ENCODE results near the gene SEZ6L2.
"Not testable (repeated sequence)": the region's sequence is repeated elsewhere in the genome, so short reads cannot be mapped to it uniquely, and the experiment has no call there.

Gene SEZ6L2

DNA sequence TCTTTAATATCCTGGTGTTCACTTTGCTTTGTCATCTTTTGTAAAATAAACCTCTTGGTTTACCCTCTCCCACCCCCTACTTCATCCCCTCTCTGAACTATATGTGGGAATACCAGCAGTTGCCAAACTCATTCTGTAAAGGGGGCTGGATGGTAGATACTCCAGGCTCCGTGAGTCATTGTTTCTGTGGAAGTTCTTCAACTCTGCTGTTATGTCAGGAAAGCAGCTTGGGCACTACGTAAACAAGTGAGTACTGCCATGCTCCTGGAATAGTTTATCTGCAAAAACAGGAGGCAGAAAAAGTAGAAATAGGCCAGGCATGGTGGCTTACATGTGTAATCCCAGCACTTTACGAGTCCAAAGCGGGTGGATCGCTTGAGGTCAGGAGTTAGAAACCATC, 61.5 kb downstream of the SEZ6L2 start:
- H4K20me1 ChIP-seq = peaks cover 0 to 20% (median 0%) of the 10 kb centered on the region in 11 experiments; a peak in 5 of 22 replicates
- H3K9ac ChIP-seq = no peak overlapping the region
- H3K4me2 ChIP-seq = no peak overlapping the region
- no peak overlapping the region for H3K4me3 ChIP-seq
- no peaks in the 10 kb centered on the region for H3K27me3 ChIP-seq
- no peak for TF ChIP-seq Cebpa-rat (IDR thresholded peaks at IDR 0.05)
- no peak overlapping the region for H3K27ac ChIP-seq
- H3K9me3 ChIP-seq (replicated peaks in 1 of 11) = no peaks in the 10 kb centered on the region
- peaks cover 0 to 100% (median 11%) of the 10 kb centered on the region in 11 experiments; a peak in 15 of 22 replicates for H3K36me3 ChIP-seq
- H3K4me1 ChIP-seq = no peaks in the 10 kb centered on the region

- no peaks in the 10 kb centered on the region for H3K9me3 ChIP-seq (replicated peaks in 1 of 11)
- no peaks in the 10 kb centered on the region for H3K4me1 ChIP-seq
- no peaks in the 10 kb centered on the region for H3K27me3 ChIP-seq
- no peak overlapping the region for H3K4me3 ChIP-seq
- H4K20me1 ChIP-seq = peaks cover 0 to 27% (median 0%) of the 10 kb centered on the region in 11 experiments; a peak in 6 of 22 replicates
- peaks cover 0 to 100% (median 11%) of the 10 kb centered on the region in 11 experiments; a peak in 15 of 22 replicates for H3K36me3 ChIP-seq
- TF ChIP-seq Cebpa-rat (IDR thresholded peaks at IDR 0.05) = no peak
- H3K27ac ChIP-seq = no peak overlapping the region
- H3K4me2 ChIP-seq = no peak overlapping the region
- H3K9ac ChIP-seq = no peak overlapping the region
Measured at GRCh38 chr16:29836623-29837022, 62.7 kb downstream of the SEZ6L2 start.

DNA sequence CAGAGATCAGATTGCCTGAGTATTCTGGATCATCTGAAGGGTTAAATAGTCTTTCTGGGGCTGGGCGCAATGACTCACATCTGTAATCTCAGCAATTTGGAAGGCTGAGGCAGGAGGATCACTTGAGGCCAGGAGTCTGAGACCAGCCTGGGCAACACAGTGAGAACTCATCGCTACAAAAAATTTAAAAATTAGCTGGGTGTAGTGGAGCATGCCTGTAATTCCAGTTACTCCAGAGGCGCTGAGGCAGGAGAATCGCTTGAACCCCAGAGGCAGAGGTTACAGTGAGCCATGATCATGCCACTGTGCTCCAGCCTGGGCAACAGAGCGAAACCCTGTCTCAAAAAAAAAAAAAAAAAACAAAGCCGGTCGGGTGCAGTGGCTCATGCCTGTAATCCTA, 63.4 kb downstream of the SEZ6L2 start:
- H3K9me3 ChIP-seq (replicated peaks in 1 of 11) = no peaks in the 10 kb centered on the region
- H3K36me3 ChIP-seq = peaks cover 0 to 100% (median 11%) of the 10 kb centered on the region in 11 experiments; a peak in 15 of 22 replicates
- H4K20me1 ChIP-seq = peaks cover 0 to 34% (median 0%) of the 10 kb centered on the region in 11 experiments; a peak in 6 of 22 replicates
- H3K27ac ChIP-seq = no peak overlapping the region
- H3K4me2 ChIP-seq = no peak overlapping the region
- no peaks in the 10 kb centered on the region for H3K27me3 ChIP-seq
- H3K4me3 ChIP-seq = no peak overlapping the region
- TF ChIP-seq Cebpa-rat (IDR thresholded peaks at IDR 0.05) = no peak
- H3K9ac ChIP-seq = no peak overlapping the region
- H3K4me1 ChIP-seq = no peaks in the 10 kb centered on the region

DNA sequence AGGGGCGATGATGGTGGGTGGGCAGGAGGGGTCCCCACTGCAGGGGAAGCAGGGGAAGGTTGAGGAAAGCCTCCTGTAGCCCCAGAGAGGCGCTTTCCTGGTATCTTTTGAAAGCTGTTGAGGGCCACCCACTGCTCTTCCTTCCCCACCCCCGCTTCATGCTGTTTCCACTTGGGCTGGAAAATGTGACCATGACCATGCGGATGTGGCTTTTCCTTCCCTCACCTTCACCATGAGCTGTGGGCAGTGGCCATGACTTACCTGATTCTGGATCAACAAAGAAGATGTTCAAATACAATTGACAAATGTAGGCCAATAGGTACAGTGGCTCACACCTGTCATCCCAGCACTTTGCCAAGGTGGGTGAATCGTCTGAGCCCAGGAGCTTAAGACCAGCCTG, 65.3 kb downstream of the SEZ6L2 start:
- no peak overlapping the region for H3K27ac ChIP-seq
- no peak for TF ChIP-seq Cebpa-rat (IDR thresholded peaks at IDR 0.05)
- H3K4me1 ChIP-seq = no peaks in the 10 kb centered on the region
- H3K9ac ChIP-seq = no peak overlapping the region
- no peak overlapping the region for H3K4me2 ChIP-seq
- H3K4me3 ChIP-seq = no peak overlapping the region
- H3K27me3 ChIP-seq = no peaks in the 10 kb centered on the region
- peaks cover 0 to 100% (median 11%) of the 10 kb centered on the region in 11 experiments; a peak in 15 of 22 replicates for H3K36me3 ChIP-seq
- peaks cover 0 to 48% (median 0%) of the 10 kb centered on the region in 11 experiments; a peak in 7 of 22 replicates for H4K20me1 ChIP-seq
- no peaks in the 10 kb centered on the region for H3K9me3 ChIP-seq (replicated peaks in 1 of 11)

- Histone ChIP-seq H4K20me1 (peaks cover 0 to 56% (median 0%) of the 10 kb centered on the region in 11 experiments; a peak in 8 of 22 replicates), H3K36me3 (peaks cover 0 to 96% (median 11%) of the 10 kb centered on the region in 11 experiments; a peak in 15 of 22 replicates)
- not testable (repeated sequence) for H3K9ac ChIP-seq; H3K9me3 ChIP-seq (replicated peaks in 1 of 11); H3K27me3 ChIP-seq; H3K4me3 ChIP-seq; H3K4me2 ChIP-seq; H3K4me1 ChIP-seq; H3K27ac ChIP-seq
Measured at GRCh38 chr16:29833219-29833618, 66.1 kb downstream of the SEZ6L2 start.

DNA sequence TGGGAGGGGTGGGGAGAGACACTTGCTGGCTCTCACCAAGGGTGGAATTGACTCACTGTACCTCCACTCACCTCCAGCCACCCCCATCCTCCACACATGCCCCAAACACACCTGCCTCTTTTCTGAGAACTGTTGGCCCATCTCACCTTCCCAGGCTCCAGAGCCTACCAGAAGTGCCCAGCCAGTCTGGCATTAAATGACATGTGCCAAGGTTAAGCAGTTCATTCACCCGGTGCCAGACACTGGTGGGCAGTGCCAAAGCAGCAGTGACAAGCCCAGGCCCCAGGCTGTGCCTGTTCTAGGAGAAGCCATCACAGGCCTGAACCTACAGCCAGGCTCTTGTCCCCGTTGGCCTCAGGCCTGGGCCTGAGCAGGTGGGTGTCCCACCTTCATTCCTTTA, 67.9 kb downstream of the SEZ6L2 start:
- Histone ChIP-seq H3K4me2 (no peak overlapping the region), H3K9me3 (replicated peaks in 1 of 11) (no peaks in the 10 kb centered on the region), H3K4me1 (no peaks in the 10 kb centered on the region; a peak in 2 of 20 replicates), H3K4me3 (no peak overlapping the region), H3K9ac (no peak overlapping the region), H4K20me1 (peaks cover 0 to 74% (median 0%) of the 10 kb centered on the region in 11 experiments; a peak in 9 of 22 replicates), H3K27me3 (no peaks in the 10 kb centered on the region), H3K27ac (no peak overlapping the region), H3K36me3 (peaks cover 0 to 90% (median 11%) of the 10 kb centered on the region in 11 experiments; a peak in 15 of 22 replicates)
- TF ChIP-seq Cebpa-rat (IDR thresholded peaks at IDR 0.05) = no peak

GRCh38 chr16:29830774-29831173, 68.6 kb downstream of the SEZ6L2 start:
- Histone ChIP-seq H3K36me3 (peaks cover 0 to 90% (median 11%) of the 10 kb centered on the region in 11 experiments; a peak in 15 of 22 replicates), H3K4me3 (no peak overlapping the region), H3K4me2 (no peak overlapping the region), H3K27ac (no peak overlapping the region), H3K9ac (no peak overlapping the region), H3K27me3 (no peaks in the 10 kb centered on the region), H4K20me1 (peaks cover 0 to 81% (median 5%) of the 10 kb centered on the region in 11 experiments; a peak in 10 of 22 replicates), H3K4me1 (peaks cover 0 to 5% (median under 1%) of the 10 kb centered on the region in 10 experiments; a peak in 9 of 20 replicates), H3K9me3 (replicated peaks in 1 of 11) (no peaks in the 10 kb centered on the region)
- TF ChIP-seq Cebpa-rat (IDR thresholded peaks at IDR 0.05) = no peak

- Histone ChIP-seq H3K27ac (no peak overlapping the region), H4K20me1 (peaks cover under 1 to 100% (median 28%) of the 10 kb centered on the region in 11 experiments; a peak in 18 of 22 replicates), H3K4me2 (no peak overlapping the region), H3K4me3 (no peak overlapping the region), H3K36me3 (peaks cover 0 to 59% (median 13%) of the 10 kb centered on the region in 11 experiments; a peak in 12 of 22 replicates), H3K9me3 (replicated peaks in 1 of 11) (no peaks in the 10 kb centered on the region), H3K4me1 (peaks cover 25 to 47% (median 35%) of the 10 kb centered on the region in 10 experiments), H3K9ac (no peak overlapping the region), H3K27me3 (no peaks in the 10 kb centered on the region)
- TF ChIP-seq Cebpa-rat (IDR thresholded peaks at IDR 0.05) = no peak
Measured at GRCh38 chr16:29826342-29826695, 73.0 kb downstream of the SEZ6L2 start.

DNA sequence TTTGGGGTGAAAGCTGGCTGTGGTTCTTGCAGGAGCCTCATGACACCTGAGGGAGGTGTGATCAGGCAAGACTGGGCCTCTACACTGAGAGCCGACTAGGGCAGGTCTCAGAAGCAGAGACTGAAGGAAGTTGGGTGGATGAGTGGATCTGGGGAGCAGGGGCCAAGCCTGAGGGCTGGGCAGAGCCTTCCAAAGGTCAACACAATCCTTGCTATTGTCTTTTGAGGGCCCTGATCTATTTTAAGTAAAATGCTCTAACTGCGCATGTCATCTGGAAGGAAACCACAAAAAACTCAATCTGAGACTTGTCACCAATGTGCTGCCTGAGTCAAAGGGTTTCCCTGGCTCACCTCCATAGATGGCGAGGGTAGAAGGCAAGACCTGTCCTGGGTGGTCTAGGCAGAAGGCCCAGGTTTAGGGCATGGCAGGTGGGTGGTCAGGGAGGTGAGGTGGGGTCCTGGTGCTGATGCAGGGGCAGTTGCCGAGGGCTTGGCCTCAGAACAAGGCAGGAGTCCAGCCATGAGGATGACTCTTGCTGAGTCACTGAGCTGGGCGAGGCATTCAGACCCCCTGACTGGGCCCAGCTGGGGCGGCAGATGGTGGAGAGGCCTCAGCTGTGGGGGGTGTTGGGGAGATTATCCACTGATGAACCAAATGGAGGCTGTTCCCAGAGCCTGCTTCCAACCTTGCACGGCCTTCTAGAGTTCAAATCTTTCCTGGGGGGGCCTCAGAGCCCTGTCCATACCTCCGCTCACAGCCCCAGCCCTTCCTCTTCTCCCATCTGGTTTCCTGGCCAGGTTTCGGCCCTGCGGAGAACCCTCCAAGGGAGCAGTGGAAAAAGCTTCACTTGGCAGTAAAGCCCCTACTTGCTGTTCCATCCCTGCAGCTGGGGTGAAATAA, 74.0 kb downstream of the SEZ6L2 start:
- Histone ChIP-seq H3K9ac (peak overlapping the region in 2 of 11 experiments; percentile 33 to 53; a peak in 2 of 22 replicates), H3K36me3 (peaks cover 0 to 50% (median 15%) of the 10 kb centered on the region in 11 experiments; a peak in 11 of 22 replicates), H4K20me1 (peaks cover 8 to 91% (median 37%) of the 10 kb centered on the region in 11 experiments; a peak in 19 of 22 replicates), H3K27ac (peak overlapping the region in 4 of 11 experiments; percentile 12 to 45 (median 24); a peak in 6 of 22 replicates), H3K4me3 (no peak overlapping the region), H3K4me1 (peaks cover 35 to 55% (median 44%) of the 10 kb centered on the region in 10 experiments), H3K4me2 (peak overlapping the region; percentile 38 to 100 (median 70)), H3K9me3 (replicated peaks in 1 of 11) (no peaks in the 10 kb centered on the region), H3K27me3 (no peaks in the 10 kb centered on the region)
- no peak for TF ChIP-seq Cebpa-rat (IDR thresholded peaks at IDR 0.05)

Measured in BLaER1 treated with 17β-estradiol and CSF1 and Interleukin-3, amounts not matched to agents 10 nM and 100 nM (cell line).